Measurements from ENCODE around the gene RICTOR. TPM values are rescaled to one million over a fixed set of nuclear protein-coding genes. Genes with fewer than 3 reads are reported as not detected.

The RICTOR gene
- total RNA-seq, 1 experiment from 2014 or later, result 21.7 TPM

- H3K36me3 ChIP-seq (ENCODE audit: control insufficient read depth in 1 of 2, insufficient read depth in 2 of 2, low read length in 2 of 2), result peaks cover 13 to 14% of the 10 kb centered on the region in 2 experiments; a peak in 2 of 4 replicates
- no peak overlapping the region for H3K27ac ChIP-seq (ENCODE audit: low read depth, low read length)
- H3K4me3 ChIP-seq (replicated peaks in 1 of 2; ENCODE audit: low read depth in 1 of 2, low read length in 2 of 2), result no peak overlapping the region
- no peaks in the 10 kb centered on the region for H3K27me3 ChIP-seq (ENCODE audit: insufficient read depth, low read length)
- DNase-seq (ENCODE audit: low read depth, low spot score), result no peak
- no peak overlapping the region for H3K4me2 ChIP-seq (ENCODE audit: low read length)
- no peaks in the 10 kb centered on the region for H3K9me2 ChIP-seq (ENCODE audit: insufficient read depth)
- no peaks in the 10 kb centered on the region for H4K20me1 ChIP-seq (ENCODE audit: insufficient read depth)
- no TSS peak for BruUV-seq (replicated peaks)
- ChIA-PET RAD21 (ENCODE audit: low non-redundant PET in 1 of 2, low total read pairs in 2 of 2, uncharacterized antibody in 2 of 2, unreplicated experiment in 2 of 2) (no interaction called here), CTCF (no interaction called here), POLR2A (no interaction called here)
- no peak for TF ChIP-seq JUND (IDR thresholded peaks at IDR 0.05)
- TF ChIP-seq YY1 (IDR thresholded peaks at IDR 0.05; ENCODE audit: extremely low read depth, insufficient replicate concordance, low read depth, low read length), result no peak
- TF ChIP-seq POLR2AphosphoS5 (IDR thresholded peaks at IDR 0.05; ENCODE audit: low read depth, low read length), result no peak
- TF ChIP-seq, protein P1, sequence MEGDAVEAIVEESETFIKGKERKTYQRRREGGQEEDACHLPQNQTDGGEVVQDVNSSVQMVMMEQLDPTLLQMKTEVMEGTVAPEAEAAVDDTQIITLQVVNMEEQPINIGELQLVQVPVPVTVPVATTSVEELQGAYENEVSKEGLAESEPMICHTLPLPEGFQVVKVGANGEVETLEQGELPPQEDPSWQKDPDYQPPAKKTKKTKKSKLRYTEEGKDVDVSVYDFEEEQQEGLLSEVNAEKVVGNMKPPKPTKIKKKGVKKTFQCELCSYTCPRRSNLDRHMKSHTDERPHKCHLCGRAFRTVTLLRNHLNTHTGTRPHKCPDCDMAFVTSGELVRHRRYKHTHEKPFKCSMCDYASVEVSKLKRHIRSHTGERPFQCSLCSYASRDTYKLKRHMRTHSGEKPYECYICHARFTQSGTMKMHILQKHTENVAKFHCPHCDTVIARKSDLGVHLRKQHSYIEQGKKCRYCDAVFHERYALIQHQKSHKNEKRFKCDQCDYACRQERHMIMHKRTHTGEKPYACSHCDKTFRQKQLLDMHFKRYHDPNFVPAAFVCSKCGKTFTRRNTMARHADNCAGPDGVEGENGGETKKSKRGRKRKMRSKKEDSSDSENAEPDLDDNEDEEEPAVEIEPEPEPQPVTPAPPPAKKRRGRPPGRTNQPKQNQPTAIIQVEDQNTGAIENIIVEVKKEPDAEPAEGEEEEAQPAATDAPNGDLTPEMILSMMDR (IDR thresholded peaks at IDR 0.05 in 2 of 3, conservative IDR thresholded peaks at IDR 0.05 in 1 of 3; ENCODE audit: borderline replicate concordance in 1 of 3, insufficient read depth in 1 of 3, low read depth in 2 of 3, low read length in 2 of 3), result no peak
- TF ChIP-seq RAD21 (IDR thresholded peaks at IDR 0.05; ENCODE audit: low read depth), result no peak
- no peak for TF ChIP-seq FOSL1 (IDR thresholded peaks at IDR 0.05; ENCODE audit: low read depth)
- no peak for TF ChIP-seq SRF (IDR thresholded peaks at IDR 0.05; ENCODE audit: low read depth)
- no peak for TF ChIP-seq ZBTB33 (IDR thresholded peaks at IDR 0.05; ENCODE audit: extremely low read depth, insufficient replicate concordance, low read length)
- no peak for TF ChIP-seq CEBPB (IDR thresholded peaks at IDR 0.05; ENCODE audit: low read depth)
- TF ChIP-seq EGR1 (IDR thresholded peaks at IDR 0.05; ENCODE audit: low read depth), result no peak
- TF ChIP-seq SIN3A (IDR thresholded peaks at IDR 0.05; ENCODE audit: low read depth), result no peak
- TF ChIP-seq REST (IDR thresholded peaks at IDR 0.05; ENCODE audit: low read depth), result no peak
- no peak for TF ChIP-seq ZFX (IDR thresholded peaks at IDR 0.05)
- no peak for TF ChIP-seq MAX (IDR thresholded peaks at IDR 0.05)
- TF ChIP-seq POLR2A (IDR thresholded peaks at IDR 0.05; ENCODE audit: borderline replicate concordance, extremely low read depth, insufficient read depth, insufficient read length), result no peak
- TF ChIP-seq ELF1 (IDR thresholded peaks at IDR 0.05; ENCODE audit: borderline replicate concordance, low read depth), result no peak
- TF ChIP-seq CBX3 (IDR thresholded peaks at IDR 0.05; ENCODE audit: low read depth), result no peak
- no peak for TF ChIP-seq ZNF274 (IDR thresholded peaks at IDR 0.05; ENCODE audit: low read depth, low read length)
- TF ChIP-seq EZH2phosphoT487 (IDR thresholded peaks at IDR 0.05; ENCODE audit: borderline replicate concordance), result no peak
- no peak for TF ChIP-seq EZH2 (IDR thresholded peaks at IDR 0.05)
- no peaks in the 10 kb centered on the region for H3K4me1 ChIP-seq (ENCODE audit: control insufficient read depth in 1 of 2, insufficient read depth in 2 of 2, low read length in 2 of 2)
- no peak overlapping the region for H2AFZ ChIP-seq (ENCODE audit: low read depth, low read length, poor library complexity, severe bottlenecking)
- no peak overlapping the region for H3K9ac ChIP-seq (ENCODE audit: low read length)
- H3K9me3 ChIP-seq (ENCODE audit: control insufficient read depth in 1 of 2, insufficient read depth in 1 of 2, low read depth in 1 of 2, low read length in 2 of 2), result no peaks in the 10 kb centered on the region
- intact Hi-C loops (cut with micrococcal nuclease), result no loop called here
- no peak for ATAC-seq
- H3K79me2 ChIP-seq (ENCODE audit: insufficient read depth, low read length), result no peaks in the 10 kb centered on the region
Observed at GRCh38 chr5:38931731-38932130, 142.5 kb downstream of the RICTOR start.
